GM12891 (cell line): ENCODE data around the gene EMILIN2.
"Not testable (repeated sequence)": the region's sequence is repeated elsewhere in the genome, so short reads cannot be mapped to it uniquely, and the experiment has no call there.

Source experiments
- POLR2A ChIP-seq: IDR thresholded peaks from 2 replicates; pipeline ENCODE4 v1.6.1; 2011; ENCODE audit warnings: low read depth, low read length, control low read depth
- SPI1 ChIP-seq: IDR thresholded peaks from 2 replicates; pipeline ENCODE4 v1.6.1; 2011; ENCODE audit warnings: low read depth, low read length, control low read depth

DNA sequence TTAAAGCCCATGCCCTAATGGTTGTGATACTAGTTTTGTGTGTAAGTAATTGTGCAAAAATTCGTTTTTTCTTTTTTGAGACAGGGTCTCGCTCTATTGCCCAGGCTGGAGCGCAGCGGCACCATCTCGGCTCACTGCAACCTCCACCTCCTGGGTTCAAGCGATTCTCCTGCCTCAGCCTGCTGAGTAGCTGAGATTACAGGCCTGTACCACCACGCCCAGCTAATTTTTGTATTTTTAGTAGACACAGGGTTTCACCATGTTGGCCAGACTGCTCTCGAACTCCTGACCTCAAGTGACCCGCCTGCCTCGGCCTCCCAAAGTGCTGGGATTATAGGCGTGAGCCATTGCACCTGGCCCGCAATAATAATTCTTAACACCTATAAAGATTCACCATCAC is 5.7 kb downstream of the EMILIN2 start:
- not testable (repeated sequence) for TF ChIP-seq POLR2A, SPI1
